HepG2 (cell line): Measurements from ENCODE around the gene CACNA1G. TPM values are rescaled to one million over a fixed set of nuclear protein-coding genes. Genes with fewer than 3 reads are reported as not detected.
A peak's percentile ranks its signal among the peaks of the same experiment; 100 is the strongest.

Source experiments
- ASH2L ChIP-seq: fragments of 300-600, 200-600 bp; sonication (generic); IDR thresholded peaks from 2 replicates; pipeline ENCODE4 v1.7.0; 2017; ENCODE audit warnings: low read depth, mild to moderate bottlenecking, moderate library complexity, mixed read lengths, low read length; ENCODE audit not compliant: insufficient read length
- HDAC1 ChIP-seq: sonication (generic); formaldehyde crosslinking; IDR thresholded peaks from 2 replicates; pipeline ENCODE4 v1.5.1; 2020; ENCODE audit warnings: mild to moderate bottlenecking, missing genetic modification reagents
- HNF4G ChIP-seq, 2 experiments: sonication (generic) in 1 of 2; formaldehyde crosslinking in 1 of 2; IDR thresholded peaks; 2 replicates each; pipeline versions ENCODE4 v1.4.0 to v1.6.1; 2011 to 2020; ENCODE audit warnings: borderline replicate concordance in 2 of 2, low read depth in 2 of 2, mild to moderate bottlenecking in 2 of 2, low read length in 1 of 2, missing genetic modification reagents in 1 of 2, moderate library complexity in 1 of 2
- ISX ChIP-seq: sonication (generic); formaldehyde crosslinking; conservative IDR thresholded peaks from 2 replicates; pipeline ENCODE4 v1.5.0; 2020; ENCODE audit warnings: missing genetic modification reagents
- MAX ChIP-seq: IDR thresholded peaks from 2 replicates; pipeline ENCODE4 v1.6.1; 2012; ENCODE audit warnings: inconsistent platforms
- NR0B2 ChIP-seq: sonication (generic); formaldehyde crosslinking; IDR thresholded peaks from 2 replicates; pipeline ENCODE4 v1.4.0; 2020; ENCODE audit warnings: mild to moderate bottlenecking, missing genetic modification reagents
- YY1 ChIP-seq: IDR thresholded peaks from 2 replicates; pipeline ENCODE4 v1.6.1; 2011; ENCODE audit warnings: low read length, low read depth, moderate library complexity, mild to moderate bottlenecking; ENCODE audit not compliant: insufficient read depth, insufficient replicate concordance
- ZFP36L2 ChIP-seq: sonication (generic); formaldehyde crosslinking; IDR thresholded peaks from 2 replicates; pipeline ENCODE4 v1.4.0; 2020; ENCODE audit warnings: missing genetic modification reagents
- ZFP90 ChIP-seq: sonication (generic); formaldehyde crosslinking; IDR thresholded peaks from 2 replicates; pipeline ENCODE4 v1.8.0; 2022; ENCODE audit warnings: missing genetic modification reagents, mild to moderate bottlenecking, inconsistent platforms, borderline replicate concordance
- ZFY ChIP-seq: sonication (generic); formaldehyde crosslinking; IDR thresholded peaks from 2 replicates; pipeline ENCODE4 v1.4.0; 2020; ENCODE audit warnings: missing genetic modification reagents
- ZNF264 ChIP-seq: sonication (generic); formaldehyde crosslinking; IDR thresholded peaks from 2 replicates; pipeline ENCODE4 v1.4.0; 2020; ENCODE audit warnings: missing genetic modification reagents
- ZNF296 ChIP-seq: sonication (generic); formaldehyde crosslinking; conservative IDR thresholded peaks from 2 replicates; pipeline ENCODE4 v1.5.0; 2020; ENCODE audit warnings: mild to moderate bottlenecking, missing genetic modification reagents
- ZNF30 ChIP-seq: sonication (generic); formaldehyde crosslinking; IDR thresholded peaks from 2 replicates; pipeline ENCODE4 v1.5.0; 2020; ENCODE audit warnings: mild to moderate bottlenecking, missing genetic modification reagents
- ZNF335 ChIP-seq: sonication (generic); formaldehyde crosslinking; IDR thresholded peaks from 2 replicates; pipeline ENCODE4 v1.4.0; 2020; ENCODE audit warnings: missing genetic modification reagents
- ZNF530 ChIP-seq: sonication (generic); formaldehyde crosslinking; IDR thresholded peaks from 2 replicates; pipeline ENCODE4 v1.5.0; 2020; ENCODE audit warnings: low read depth, mild to moderate bottlenecking, missing genetic modification reagents
- ZNF607 ChIP-seq: sonication (generic); formaldehyde crosslinking; IDR thresholded peaks from 2 replicates; pipeline ENCODE4 v1.5.1; 2020; ENCODE audit warnings: missing genetic modification reagents, mild to moderate bottlenecking, borderline replicate concordance
- polyA plus RNA-seq, 8 experiments: library from polyadenylated mRNA; depleted of rRNA in 3 of 8; stranded (reverse) in 7 of 8; unstranded in 1 of 8; fragments of >200 nt; fragmentation: Illumina TruSeq in 4 of 8; extraction: Trizol in 4 of 8; gene quantifications; 2 replicates each; pipeline versions ENCODE4 v1.2.1 to v1.2.3, GENCODE V29; 2011 to 2016; ENCODE audit warnings: low read depth in 4 of 8, missing spikeins in 1 of 8, mixed read lengths in 1 of 8; ENCODE audit not compliant: insufficient read depth in 1 of 8
- total RNA-seq, 5 experiments: library from RNA; depleted of rRNA; stranded (reverse); fragments of >200 nt; fragmentation: Illumina TruSeq; extraction: Trizol; gene quantifications; 2 replicates each; pipeline ENCODE4 v1.2.3, GENCODE V29; 2016; ENCODE audit warnings: low read depth in 1 of 5
- TF ChIP-seq, protein P1 (sequence below): sonication (generic); formaldehyde crosslinking; IDR thresholded peaks from 2 replicates; pipeline ENCODE4 v1.4.0; 2020; ENCODE audit warnings: missing genetic modification reagents
- TF ChIP-seq, protein P2 (sequence below): sonication (generic); formaldehyde crosslinking; IDR thresholded peaks from 2 replicates; pipeline ENCODE4 v1.5.1; 2020; ENCODE audit warnings: mild to moderate bottlenecking, missing genetic modification reagents

The CACNA1G gene
- total and polyA plus RNA-seq, 2 of the 13 experiments (the other 11 are each of a cell fraction or from before 2014, with no cell fraction given): 0.02 TPM; not detected in 1

DNA sequence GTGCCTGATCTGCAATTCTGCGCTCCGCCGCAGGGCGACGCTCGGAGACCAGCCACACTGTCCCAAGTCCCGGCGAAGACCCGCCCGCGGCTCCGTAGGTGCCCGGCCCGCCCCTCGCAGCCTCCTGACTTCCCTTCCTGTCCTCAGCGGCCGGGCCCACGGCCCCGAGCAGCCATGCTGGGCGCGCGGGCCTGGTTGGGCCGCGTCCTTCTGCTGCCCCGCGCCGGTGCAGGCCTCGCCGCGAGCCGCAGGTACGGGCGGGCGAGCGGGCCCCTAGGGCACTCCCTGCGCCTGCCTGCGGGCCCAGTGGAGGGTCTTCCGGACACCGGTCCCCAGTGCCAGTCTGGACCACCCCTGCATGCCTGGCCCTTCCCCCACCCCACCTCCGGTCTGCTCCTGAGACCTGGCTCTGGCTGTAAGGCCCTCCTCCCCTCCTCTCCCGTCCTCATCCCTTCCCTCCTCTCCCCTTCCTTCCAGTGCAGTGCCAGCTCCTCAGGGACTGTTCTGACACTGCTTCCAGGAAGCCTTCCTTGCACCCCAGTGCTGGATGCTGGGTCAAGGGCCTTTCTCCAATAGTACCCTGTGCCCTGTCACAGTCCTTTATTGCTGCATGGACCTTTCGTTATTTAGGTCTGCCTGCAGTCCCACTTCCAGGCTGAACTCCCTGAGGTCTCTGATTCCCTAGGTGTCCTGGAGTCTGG lies 13.3 kb upstream of the CACNA1G start, which contains the start of gene SPATA20 (continued):
- TF ChIP-seq NR0B2 (CRISPR knock-in tag) (0 out of 2 replicates have a peak, but pooled peaks have one; percentile 20), HDAC1 (peak; percentile 64; the same call in 1 of the 2 replicates), ASH2L (peak; percentile 64), ZFP90 (CRISPR knock-in tag) (peak; percentile 89; the same call in 1 of the 2 replicates), HNF4G (IDR thresholded peaks at IDR 0.05; ENCODE audit: borderline replicate concordance, low read depth, low read length) (no peak), HNF4G (CRISPR knock-in tag; IDR thresholded peaks at IDR 0.05; ENCODE audit: borderline replicate concordance, low read depth) (no peak), ZNF30 (CRISPR knock-in tag) (no peak), ZNF335 (CRISPR knock-in tag) (no peak; the same call in 1 of the 2 replicates), ISX (CRISPR knock-in tag) (peak; percentile 94), ZNF607 (peak; percentile 55; the same call in 1 of the 2 replicates), ZNF296 (CRISPR knock-in tag) (0 out of 2 replicates have a peak, but pooled peaks have one; percentile 20), ZNF264 (CRISPR knock-in tag) (peak; percentile 78), ZNF530 (CRISPR knock-in tag) (no peak), MAX (peak; percentile 79; the same call in 1 of the 2 replicates), ZFY (peak; percentile 99), YY1 (peak; percentile 91), ZFP36L2 (CRISPR knock-in tag) (peak; percentile 45; the same call in 1 of the 2 replicates)
- TF ChIP-seq, protein P1, sequence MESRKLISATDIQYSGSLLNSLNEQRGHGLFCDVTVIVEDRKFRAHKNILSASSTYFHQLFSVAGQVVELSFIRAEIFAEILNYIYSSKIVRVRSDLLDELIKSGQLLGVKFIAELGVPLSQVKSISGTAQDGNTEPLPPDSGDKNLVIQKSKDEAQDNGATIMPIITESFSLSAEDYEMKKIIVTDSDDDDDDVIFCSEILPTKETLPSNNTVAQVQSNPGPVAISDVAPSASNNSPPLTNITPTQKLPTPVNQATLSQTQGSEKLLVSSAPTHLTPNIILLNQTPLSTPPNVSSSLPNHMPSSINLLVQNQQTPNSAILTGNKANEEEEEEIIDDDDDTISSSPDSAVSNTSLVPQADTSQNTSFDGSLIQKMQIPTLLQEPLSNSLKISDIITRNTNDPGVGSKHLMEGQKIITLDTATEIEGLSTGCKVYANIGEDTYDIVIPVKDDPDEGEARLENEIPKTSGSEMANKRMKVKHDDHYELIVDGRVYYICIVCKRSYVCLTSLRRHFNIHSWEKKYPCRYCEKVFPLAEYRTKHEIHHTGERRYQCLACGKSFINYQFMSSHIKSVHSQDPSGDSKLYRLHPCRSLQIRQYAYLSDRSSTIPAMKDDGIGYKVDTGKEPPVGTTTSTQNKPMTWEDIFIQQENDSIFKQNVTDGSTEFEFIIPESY: 0 out of 2 replicates have a peak, but pooled peaks have one; percentile 28
- TF ChIP-seq, protein P2, sequence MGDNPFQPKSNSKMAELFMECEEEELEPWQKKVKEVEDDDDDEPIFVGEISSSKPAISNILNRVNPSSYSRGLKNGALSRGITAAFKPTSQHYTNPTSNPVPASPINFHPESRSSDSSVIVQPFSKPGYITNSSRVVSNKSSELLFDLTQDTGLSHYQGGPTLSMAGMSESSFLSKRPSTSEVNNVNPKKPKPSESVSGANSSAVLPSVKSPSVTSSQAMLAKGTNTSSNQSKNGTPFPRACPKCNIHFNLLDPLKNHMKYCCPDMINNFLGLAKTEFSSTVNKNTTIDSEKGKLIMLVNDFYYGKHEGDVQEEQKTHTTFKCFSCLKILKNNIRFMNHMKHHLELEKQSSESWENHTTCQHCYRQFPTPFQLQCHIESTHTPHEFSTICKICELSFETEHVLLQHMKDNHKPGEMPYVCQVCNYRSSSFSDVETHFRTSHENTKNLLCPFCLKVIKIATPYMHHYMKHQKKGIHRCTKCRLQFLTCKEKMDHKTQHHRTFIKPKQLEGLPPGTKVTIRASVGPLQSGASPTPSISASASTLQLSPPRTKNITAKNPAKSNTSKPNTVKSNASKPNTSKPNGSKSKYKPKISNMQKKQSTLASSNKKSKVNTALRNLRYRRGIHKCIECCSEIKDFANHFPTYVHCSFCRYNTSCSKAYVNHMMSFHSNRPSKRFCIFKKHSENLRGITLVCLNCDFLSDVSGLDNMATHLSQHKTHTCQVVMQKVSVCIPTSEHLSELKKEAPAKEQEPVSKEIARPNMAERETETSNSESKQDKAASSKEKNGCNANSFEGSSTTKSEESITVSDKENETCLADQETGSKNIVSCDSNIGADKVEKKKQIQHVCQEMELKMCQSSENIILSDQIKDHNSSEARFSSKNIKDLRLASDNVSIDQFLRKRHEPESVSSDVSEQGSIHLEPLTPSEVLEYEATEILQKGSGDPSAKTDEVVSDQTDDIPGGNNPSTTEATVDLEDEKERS (CRISPR knock-in tag): no peak
